ENCODE results near the gene ARHGEF3. TPM values are rescaled to one million over a fixed set of nuclear protein-coding genes. Genes with fewer than 3 reads are reported as not detected.

ARHGEF3 gene
- total and polyA plus RNA-seq, 5 experiments from 2014 or later: 95.3 to 123 (median 101) TPM

DNA sequence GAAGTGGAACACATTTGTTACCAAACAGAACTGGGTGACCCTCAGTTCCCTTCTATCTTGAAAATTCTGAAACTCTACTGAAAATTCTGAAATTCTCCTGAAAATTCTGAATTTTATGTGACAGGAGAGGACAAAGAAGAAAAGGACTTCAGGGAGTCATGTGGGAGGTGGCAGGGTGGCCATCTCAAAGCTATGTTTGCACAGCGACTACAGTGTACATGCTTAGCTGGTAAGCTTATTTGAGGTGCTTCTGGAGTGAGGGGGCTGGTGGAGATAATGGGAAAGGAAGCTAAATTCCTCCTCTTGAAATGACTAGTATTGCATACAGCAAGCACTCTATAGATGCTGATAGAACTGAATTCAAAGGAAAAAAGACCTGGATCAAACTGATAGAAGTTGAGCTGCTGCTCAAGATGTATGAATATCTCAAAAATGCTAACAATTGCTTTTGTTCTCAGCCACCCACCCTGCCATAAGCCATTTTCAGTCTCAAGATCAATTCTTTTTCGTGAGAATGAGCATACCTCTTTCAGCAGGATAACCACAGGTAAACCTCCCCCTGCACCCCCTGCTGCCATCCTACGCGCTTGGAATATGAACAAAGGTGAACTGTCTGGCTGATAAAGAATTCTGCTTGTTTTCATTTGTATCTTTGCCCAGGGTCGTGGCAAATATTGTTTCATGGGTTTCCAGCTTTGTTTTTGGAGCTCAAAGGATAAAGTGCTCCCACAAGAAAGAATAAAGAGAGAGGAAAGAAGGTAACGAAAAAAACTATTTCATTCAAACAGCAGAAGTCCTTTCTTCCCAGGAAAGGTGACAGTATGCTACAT, 16.6 kb upstream of the ARHGEF3 start:
- H3K9me3 Mint-ChIP-seq: peaks cover 0 to 4% (median 0%) of the 10 kb centered on the region in 9 donors
- peaks cover 20 to 67% (median 55%) of the 10 kb centered on the region in 4 donors for H3K4me1 Mint-ChIP-seq
- POLR2A ChIA-PET: interaction anchor here (0.8 to 3.2 kb wide), 5 partner anchors 11 to 170 kb away, joined by 3 to 14 read pairs (median 4); partner anchors contain the start of gene ARHGEF3
- no peaks in the 10 kb centered on the region for H3K27me3 Mint-ChIP-seq
- H3K27ac Mint-ChIP-seq: peak overlapping the region; percentile 0 to 78 (median 36)
- H3K4me3 Mint-ChIP-seq: peak overlapping the region in 1 of 10 donors; percentile 43
- ATAC-seq: no peak
- no peaks in the 10 kb centered on the region for H3K36me3 Mint-ChIP-seq
- DNase-seq: no peak

DNA sequence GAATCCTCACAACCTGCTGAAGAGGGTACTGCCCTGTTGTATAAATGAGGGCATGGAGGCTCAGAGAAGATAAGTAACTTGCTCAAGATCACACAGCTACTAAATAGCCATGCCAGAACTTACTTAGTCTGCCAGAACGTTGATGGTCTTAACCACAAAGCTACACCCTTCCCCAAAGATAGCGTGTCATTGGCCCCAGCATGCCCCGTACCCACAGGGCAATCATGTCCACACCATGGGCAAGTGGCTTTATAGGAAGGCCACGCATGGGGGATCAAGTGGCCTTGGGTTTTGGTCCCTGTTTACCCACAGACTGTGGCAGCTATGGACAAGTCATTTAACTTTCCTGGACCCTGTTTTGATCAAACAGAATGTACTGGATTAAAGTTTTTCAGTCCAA, 15.9 kb upstream of the ARHGEF3 start:
- H3K27ac Mint-ChIP-seq: peak overlapping the region in 3 of 10 donors; percentile 11 to 78 (median 51)
- no peak overlapping the region for H3K4me3 Mint-ChIP-seq
- POLR2A ChIA-PET: interaction anchor here (1.1 to 3.2 kb wide), 2 partner anchors 16 to 171 kb away, joined by 4 to 14 read pairs; partner anchors contain the start of gene ARHGEF3
- H3K36me3 Mint-ChIP-seq: no peaks in the 10 kb centered on the region
- no peaks in the 10 kb centered on the region for H3K27me3 Mint-ChIP-seq
- H3K4me1 Mint-ChIP-seq: peaks cover 26 to 69% (median 58%) of the 10 kb centered on the region in 4 donors
- DNase-seq (no peak), ATAC-seq (no peak)
- H3K9me3 Mint-ChIP-seq: peaks cover 0 to 4% (median 0%) of the 10 kb centered on the region in 9 donors

DNA sequence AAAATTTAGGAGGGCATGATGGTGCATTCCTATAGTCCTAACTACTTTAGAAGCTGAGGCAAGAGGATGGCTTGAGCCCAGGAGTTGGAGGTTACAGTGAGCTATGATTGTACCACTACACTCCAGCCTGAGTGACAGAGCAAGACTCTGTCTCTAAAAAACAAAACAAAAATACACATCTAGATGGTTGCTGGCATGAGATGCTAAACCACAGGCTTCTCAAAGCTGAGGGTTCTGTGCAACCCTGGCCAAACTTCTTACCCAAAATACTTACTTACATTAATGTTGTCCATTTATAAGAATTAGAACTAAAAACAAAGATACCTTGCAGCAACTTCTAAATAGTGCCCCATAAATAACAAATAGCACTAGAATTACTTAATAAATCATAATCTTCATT, 14.3 kb upstream of the ARHGEF3 start:
- no peak for ATAC-seq
- H3K4me3 Mint-ChIP-seq: no peak overlapping the region
- POLR2A ChIA-PET: interaction anchor here (0.9 to 3.2 kb wide), 3 partner anchors 8 to 75 kb away, joined by 4 to 14 read pairs (median 4); partner anchors contain the start of gene ARHGEF3
- H3K36me3 Mint-ChIP-seq: no peaks in the 10 kb centered on the region
- H3K9me3 Mint-ChIP-seq: peaks cover 0 to 4% (median 0%) of the 10 kb centered on the region in 9 donors
- H3K27ac Mint-ChIP-seq: peak overlapping the region in 9 of 10 donors; percentile 5 to 85 (median 70)
- DNase-seq: no peak
- H3K4me1 Mint-ChIP-seq: peaks cover 33 to 85% (median 74%) of the 10 kb centered on the region in 4 donors
- no peaks in the 10 kb centered on the region for H3K27me3 Mint-ChIP-seq

DNA sequence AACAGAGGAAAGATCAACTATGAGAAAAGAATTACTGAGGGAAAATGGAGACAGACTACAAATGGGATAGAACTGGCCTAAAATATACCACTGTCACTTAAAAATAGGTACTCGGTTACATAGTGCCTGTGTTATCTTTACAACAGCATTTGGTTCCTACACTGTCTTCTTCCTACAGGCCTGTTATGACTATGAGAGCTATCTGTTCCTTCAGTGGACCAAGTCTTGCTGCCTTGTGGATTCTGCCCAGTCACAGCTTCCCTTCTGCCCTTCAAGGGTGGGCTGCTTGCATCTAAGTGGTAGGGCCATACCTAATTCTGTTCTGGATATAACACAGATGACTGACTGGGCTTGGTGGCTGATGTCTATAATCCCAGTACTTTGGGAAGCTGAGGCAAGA, 13.8 kb upstream of the ARHGEF3 start:
- H3K27ac Mint-ChIP-seq: peak overlapping the region; percentile 5 to 85 (median 64)

DNA sequence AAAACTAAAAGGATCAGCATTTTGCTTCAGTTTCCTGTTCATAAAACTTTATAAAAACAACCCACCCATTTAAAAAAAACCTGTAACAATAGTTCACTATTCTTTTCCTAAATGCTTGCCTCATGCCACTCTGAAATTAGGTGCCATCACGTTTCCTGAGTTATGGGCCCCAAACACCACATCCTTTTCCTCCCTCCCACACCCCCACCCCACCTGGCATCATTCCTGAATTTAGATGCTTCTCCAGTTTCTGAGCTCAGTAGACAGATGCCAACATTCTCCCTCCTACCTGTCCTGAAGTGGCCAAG, 11.9 kb upstream of the ARHGEF3 start:
- ATAC-seq: no peak
- peaks cover 30 to 78% (median 73%) of the 10 kb centered on the region in 4 donors for H3K4me1 Mint-ChIP-seq
- DNase-seq: no peak
- H3K27me3 Mint-ChIP-seq: no peaks in the 10 kb centered on the region
- no peaks in the 10 kb centered on the region for H3K36me3 Mint-ChIP-seq
- H3K4me3 Mint-ChIP-seq: peak overlapping the region in 9 of 10 donors; percentile 11 to 67 (median 47)
- peaks cover 0 to 4% (median 0%) of the 10 kb centered on the region in 9 donors for H3K9me3 Mint-ChIP-seq
- H3K27ac Mint-ChIP-seq: peak overlapping the region; percentile 38 to 95 (median 78)
- POLR2A ChIA-PET: interaction anchor here (0.7 to 3.8 kb wide), 3 partner anchors 9 to 257 kb away, joined by 3 to 34 read pairs (median 4); partner anchors contain the start of genes ARHGEF3 and CCDC66

More for the DNA sequence above, 13.8 kb upstream of the ARHGEF3 start:
- Mint-ChIP-seq H3K27me3 (no peaks in the 10 kb centered on the region), H3K9me3 (peaks cover 0 to 4% (median 0%) of the 10 kb centered on the region in 9 donors), H3K4me3 (no peak overlapping the region), H3K36me3 (no peaks in the 10 kb centered on the region), H3K4me1 (peaks cover 34 to 87% (median 78%) of the 10 kb centered on the region in 4 donors)
- POLR2A ChIA-PET: interaction anchor here (0.9 to 3.2 kb wide), 3 partner anchors 8 to 76 kb away, joined by 4 to 14 read pairs (median 4); partner anchors contain the start of gene ARHGEF3
- peak in 1 of 2 donors; percentile 35 for ATAC-seq
- no peak for DNase-seq

DNA sequence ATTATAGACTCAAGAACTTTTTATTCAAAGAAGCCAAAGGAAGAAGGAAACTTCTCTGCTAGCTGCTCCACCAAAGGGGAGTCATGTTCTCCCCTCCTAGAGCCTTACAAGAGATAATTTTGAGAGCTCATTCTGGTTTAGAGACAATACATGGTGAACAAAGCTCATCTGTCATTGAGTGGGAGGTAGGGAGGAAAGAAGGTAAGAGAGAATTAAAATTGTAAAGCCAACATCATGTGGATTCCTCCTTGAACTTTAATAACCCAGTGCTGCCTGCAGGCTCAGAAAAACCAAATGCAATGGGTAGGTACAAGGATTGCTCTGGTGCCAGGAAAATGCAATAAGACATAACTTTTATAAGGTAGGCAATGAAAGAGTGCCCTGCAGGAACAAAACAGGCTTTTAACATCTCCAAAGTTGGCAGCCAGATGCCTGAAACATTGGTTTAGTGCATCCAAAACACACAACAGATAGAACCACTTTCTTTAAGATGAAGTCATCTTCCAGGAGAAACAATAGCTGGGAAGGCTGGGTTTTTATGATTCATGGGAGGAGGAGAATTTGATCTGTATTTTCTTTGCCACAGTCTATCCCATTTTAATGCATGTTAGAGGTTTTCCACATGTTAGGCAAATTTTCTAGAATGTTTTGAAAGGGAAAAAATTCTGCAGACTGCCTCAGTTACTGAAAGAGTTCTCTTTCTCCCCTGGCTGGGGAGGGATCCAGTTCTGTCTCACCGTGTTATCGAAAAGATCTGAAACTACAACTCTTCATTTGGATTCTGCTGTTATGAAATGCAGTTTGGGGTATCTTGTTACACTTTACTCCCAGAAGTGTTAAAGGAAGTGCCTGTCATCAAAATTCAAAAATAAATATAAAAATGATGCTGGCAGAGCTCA, 11.3 kb upstream of the ARHGEF3 start:
- DNase-seq: no peak
- ATAC-seq: no peak
- POLR2A ChIA-PET: interaction anchor here (1.0 to 3.8 kb wide), 3 partner anchors 11 to 256 kb away, joined by 3 to 34 read pairs (median 4); partner anchors contain the start of genes ARHGEF3 and CCDC66
- Mint-ChIP-seq H3K27ac (peak overlapping the region; percentile 38 to 95 (median 84)), H3K4me3 (peak overlapping the region in 9 of 10 donors; percentile 24 to 73 (median 55)), H3K4me1 (peaks cover 27 to 72% (median 67%) of the 10 kb centered on the region in 4 donors), H3K27me3 (no peaks in the 10 kb centered on the region), H3K9me3 (peaks cover 0 to 4% (median 0%) of the 10 kb centered on the region in 9 donors), H3K36me3 (no peaks in the 10 kb centered on the region)

DNA sequence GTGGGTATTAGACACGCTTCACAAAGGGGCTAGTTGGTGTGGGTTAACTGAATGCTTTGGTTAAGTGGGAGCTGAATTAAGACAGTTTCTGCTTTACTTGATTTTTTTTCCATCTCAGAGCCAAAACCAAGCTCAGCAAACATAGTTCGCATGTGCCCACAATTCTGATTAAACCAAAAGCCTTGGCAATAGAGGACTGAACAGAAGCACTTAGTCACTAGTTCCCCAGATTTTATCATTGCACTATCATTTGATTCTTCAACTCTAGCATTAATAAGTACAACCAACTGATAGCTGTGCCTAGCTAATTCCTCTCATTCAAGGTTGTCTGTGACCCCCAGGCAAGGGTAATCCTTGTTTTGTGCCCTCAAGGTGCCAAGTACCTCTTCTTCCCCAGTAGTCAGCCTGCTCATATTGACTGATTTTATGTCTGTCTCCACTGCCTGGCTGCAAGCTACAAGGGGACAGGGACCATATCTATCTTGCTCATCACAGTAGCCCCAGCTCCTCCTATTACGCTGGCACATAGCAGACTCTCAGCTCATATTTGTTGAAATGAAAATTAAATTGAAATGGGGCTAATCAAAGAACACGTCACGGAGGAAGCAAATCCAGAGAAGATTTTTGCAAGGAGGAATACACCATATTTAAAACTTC, 9.9 kb upstream of the ARHGEF3 start:
- Mint-ChIP-seq H3K4me1 (peaks cover 27 to 58% (median 54%) of the 10 kb centered on the region in 4 donors), H3K36me3 (no peaks in the 10 kb centered on the region), H3K9me3 (peaks cover 0 to 4% (median 0%) of the 10 kb centered on the region in 9 donors), H3K4me3 (peak overlapping the region in 6 of 10 donors; percentile 18 to 67 (median 37)), H3K27ac (peak overlapping the region; percentile 36 to 95 (median 78)), H3K27me3 (no peaks in the 10 kb centered on the region)
- ATAC-seq (no peak), DNase-seq (no peak)
- POLR2A ChIA-PET: interaction anchor here (0.8 to 3.8 kb wide), 3 partner anchors 10 to 110 kb away, joined by 3 to 34 read pairs (median 3); partner anchors contain the start of gene ARHGEF3

DNA sequence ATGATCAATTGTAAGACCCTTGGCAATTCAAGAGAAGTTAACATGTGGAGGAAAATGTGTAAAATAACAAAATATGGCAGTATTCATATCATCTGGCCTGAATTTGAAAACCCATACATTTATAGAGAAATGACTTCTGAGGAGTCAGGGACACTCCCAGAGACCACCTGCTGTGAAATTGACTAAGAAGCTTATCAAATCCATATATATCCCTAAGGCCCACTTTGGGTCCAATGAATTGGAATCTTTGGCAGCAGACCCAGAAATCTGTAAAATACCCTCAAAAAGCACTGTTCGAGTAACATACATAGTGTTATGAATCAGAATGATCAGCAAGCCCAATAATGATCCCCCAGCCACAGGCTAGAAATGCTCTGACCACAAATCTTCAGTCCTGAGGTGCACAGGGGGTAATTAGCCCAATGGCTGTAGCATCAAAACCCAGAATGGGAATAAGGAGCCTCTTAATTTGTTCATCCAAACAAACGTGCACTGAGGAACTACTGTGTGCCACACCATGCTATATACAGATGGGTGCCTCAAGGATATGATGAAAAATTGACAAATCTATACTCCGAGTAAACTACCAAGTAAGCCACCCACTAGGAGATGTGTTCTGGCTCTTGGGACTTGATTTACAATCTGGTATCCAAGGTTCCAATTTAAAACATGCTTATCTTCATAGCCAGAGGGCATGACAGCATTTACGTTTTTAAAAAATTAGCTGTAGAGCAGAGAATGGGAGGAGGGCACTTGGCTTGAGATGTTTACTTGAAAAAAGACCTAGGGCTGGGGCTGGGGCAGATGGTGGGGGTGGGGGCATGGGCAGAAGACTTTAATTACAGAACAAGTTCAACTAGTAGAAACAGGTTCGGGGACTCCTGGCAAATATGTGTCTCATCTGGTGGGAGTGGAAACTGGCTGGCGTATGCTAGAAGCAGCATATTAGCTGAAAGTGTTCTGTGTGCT, 9.1 kb upstream of the ARHGEF3 start:
- no peak for DNase-seq
- ATAC-seq: no peak
- H3K9me3 Mint-ChIP-seq: peaks cover 0 to 4% (median 0%) of the 10 kb centered on the region in 9 donors
- no peaks in the 10 kb centered on the region for H3K27me3 Mint-ChIP-seq
- H3K4me1 Mint-ChIP-seq: peaks cover 25 to 52% (median 47%) of the 10 kb centered on the region in 4 donors
- H3K36me3 Mint-ChIP-seq: no peaks in the 10 kb centered on the region
- POLR2A ChIA-PET: interaction anchor here (0.8 to 3.8 kb wide), 2 partner anchors 9 to 111 kb away, joined by 3 to 34 read pairs; partner anchors contain the start of gene ARHGEF3
- peak overlapping the region in 6 of 10 donors; percentile 15 to 95 (median 80) for H3K27ac Mint-ChIP-seq
- H3K4me3 Mint-ChIP-seq: peak overlapping the region in 1 of 10 donors; percentile 23

DNA sequence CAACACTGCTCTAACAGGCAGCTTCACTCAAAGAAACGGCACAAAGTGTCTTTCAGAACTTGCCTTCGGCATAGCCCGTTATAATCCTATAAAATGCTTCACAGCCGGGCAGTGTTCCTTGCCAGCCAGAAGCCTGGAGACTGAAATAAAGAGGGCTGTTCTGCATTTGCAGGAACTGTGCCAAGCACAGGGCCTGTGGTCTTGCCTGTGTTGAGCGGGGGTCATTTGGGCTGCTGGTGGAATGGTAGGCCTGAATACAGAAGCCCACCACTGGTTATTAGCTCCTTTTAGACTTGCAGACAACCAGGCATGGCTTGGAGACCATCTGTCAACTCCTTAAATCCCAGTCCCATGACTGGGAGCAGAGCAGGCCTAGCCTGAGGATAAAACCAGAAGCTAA, 4.7 kb upstream of the ARHGEF3 start:
- Mint-ChIP-seq H3K27ac (no peak overlapping the region), H3K4me3 (no peak overlapping the region), H3K27me3 (no peaks in the 10 kb centered on the region), H3K4me1 (peaks cover 10 to 26% (median 18%) of the 10 kb centered on the region in 4 donors), H3K9me3 (no peaks in the 10 kb centered on the region), H3K36me3 (peaks cover 0 to 2% (median 0%) of the 10 kb centered on the region in 3 donors)
- POLR2A ChIA-PET: interaction anchor here (0.9 to 1.2 kb wide), 2 partner anchors 17 to 165 kb away, joined by 3 to 4 read pairs; no protein-coding TSS in a partner anchor
- ATAC-seq: no peak
- DNase-seq: no peak

DNA sequence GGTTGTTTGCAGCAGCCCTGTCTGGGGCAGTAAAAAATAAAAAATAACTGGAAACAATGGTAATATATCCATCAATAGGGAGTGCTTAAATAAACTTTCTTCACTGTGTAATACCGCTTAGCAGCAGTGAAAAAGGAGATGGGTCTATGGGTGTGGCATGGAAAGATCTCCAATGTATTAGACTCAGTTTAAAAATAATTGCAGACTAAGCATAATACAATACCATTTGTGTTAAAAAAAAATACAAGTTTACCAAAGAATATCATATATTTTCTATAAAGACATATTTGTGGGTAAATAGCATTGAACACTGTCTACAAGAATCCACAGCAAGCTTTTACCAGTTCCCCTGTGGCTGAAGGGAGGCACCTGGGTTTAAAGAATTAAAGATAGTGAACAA, 1.0 kb upstream of the ARHGEF3 start:
- Mint-ChIP-seq H3K9me3 (no peaks in the 10 kb centered on the region), H3K36me3 (peaks cover 0 to 9% (median 0%) of the 10 kb centered on the region in 3 donors), H3K27me3 (no peaks in the 10 kb centered on the region), H3K27ac (peak overlapping the region in 7 of 10 donors; percentile 4 to 94 (median 87)), H3K4me3 (peak overlapping the region; percentile 76 to 95 (median 90)), H3K4me1 (peaks cover 16 to 41% (median 22%) of the 10 kb centered on the region in 4 donors)
- ATAC-seq (no peak), DNase-seq (no peak)
- POLR2A ChIA-PET: interaction anchor here (0.9 to 7.5 kb wide), 7 partner anchors 10 to 193 kb away, joined by 4 to 107 read pairs (median 26); no protein-coding TSS in a partner anchor
